Stimulated activated effector memory CD8-positive, alpha-beta T cell treated with anti-CD3 and anti-CD28 coated beads, Interleukin-12 subunit alpha, Interleukin-12 subunit beta, amount 100 ng/mL, for 72 hours (primary cell): ENCODE measurements around the gene CCDC33.

Source experiments
- ATAC-seq: fragments of 150-1000 bp; cut with Tn5 transposase; 2 replicates; pipeline ENCODE4 v1.10.0; 2021
- DNase-seq, 2 donors: peaks; one replicate each; pipeline ENCODE4 v3.0.0; 2021 to 2022; ENCODE audit warnings: low spot score in 2 of 2
- H3K27ac Mint-ChIP-seq: one replicate; pipeline ENCODE4 v1.8.0; 2022; ENCODE audit warnings: mild to moderate bottlenecking, mixed read lengths
- H3K36me3 Mint-ChIP-seq: one replicate; pipeline ENCODE4 v1.8.0; 2022; ENCODE audit warnings: mild to moderate bottlenecking, mixed read lengths
- H3K4me1 Mint-ChIP-seq: one replicate; pipeline ENCODE4 v1.8.0; 2022; ENCODE audit warnings: mixed read lengths
- H3K4me3 Mint-ChIP-seq: one replicate; pipeline ENCODE4 v1.8.0; 2022; ENCODE audit warnings: mild to moderate bottlenecking, mixed read lengths
- H3K9me3 Mint-ChIP-seq: one replicate; pipeline ENCODE4 v1.8.0; 2022; ENCODE audit warnings: mixed read lengths

The CCDC33 gene

DNA sequence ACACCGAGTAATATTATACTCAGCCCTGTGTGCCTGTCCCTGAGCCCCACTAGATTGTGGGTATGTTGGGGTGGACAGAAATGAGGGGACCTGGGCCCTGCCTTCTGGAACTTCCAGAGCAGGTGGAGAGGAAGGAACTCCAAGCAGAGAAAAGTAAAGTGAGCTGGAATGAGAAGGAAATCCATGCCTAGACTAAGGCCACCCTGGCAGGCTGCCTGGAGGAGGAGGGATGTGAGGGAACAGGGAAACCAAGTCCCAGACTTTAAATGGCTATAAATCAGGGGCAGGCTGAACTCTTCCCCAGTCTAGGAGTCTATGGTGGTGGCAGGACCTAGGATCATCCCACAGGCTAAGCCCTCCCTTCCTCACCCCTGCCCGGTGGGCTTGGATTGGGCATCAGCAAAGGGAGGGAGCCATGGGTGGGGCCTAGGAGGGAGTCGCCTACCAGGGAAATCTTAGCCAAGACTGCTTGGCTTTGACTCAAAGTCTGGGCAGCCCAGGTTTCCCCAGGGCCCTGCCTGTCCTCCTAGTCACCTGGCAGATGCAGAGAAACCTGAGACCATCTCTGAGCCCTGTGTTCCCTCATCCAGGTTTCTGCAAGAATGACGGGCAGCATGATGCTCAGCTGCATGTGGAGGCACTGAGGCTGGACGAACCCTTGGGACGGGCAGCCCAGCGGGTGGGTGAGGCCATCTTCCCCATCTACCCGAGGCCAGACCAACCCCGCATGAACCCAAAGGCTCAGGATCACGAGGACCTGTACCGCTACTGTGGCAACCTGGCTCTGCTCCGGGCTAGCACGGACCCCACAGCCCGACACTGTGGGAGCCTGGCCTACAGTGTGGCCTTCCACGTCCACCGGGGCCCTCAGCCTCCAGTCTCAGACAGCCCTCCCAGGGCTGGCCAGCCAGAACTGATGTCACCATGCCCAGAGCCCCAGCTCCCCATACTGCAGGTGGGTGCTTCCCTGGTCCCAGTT, 17.9 kb upstream of the CCDC33 start:
- Mint-ChIP-seq H3K27ac (no peak overlapping the region), H3K36me3 (no peaks in the 10 kb centered on the region), H3K9me3 (no peaks in the 10 kb centered on the region), H3K4me3 (no peak overlapping the region), H3K4me1 (no peaks in the 10 kb centered on the region)
- DNase-seq = no peak
- ATAC-seq = no peak

GRCh38 chr15:74220475-74221248, 15.5 kb upstream of the CCDC33 start:
- no peak overlapping the region for H3K4me3 Mint-ChIP-seq
- ATAC-seq (no peak), DNase-seq (no peak)
- H3K27ac Mint-ChIP-seq = no peak overlapping the region
- H3K4me1 Mint-ChIP-seq = no peaks in the 10 kb centered on the region
- no peaks in the 10 kb centered on the region for H3K9me3 Mint-ChIP-seq
- H3K36me3 Mint-ChIP-seq = no peaks in the 10 kb centered on the region

DNA sequence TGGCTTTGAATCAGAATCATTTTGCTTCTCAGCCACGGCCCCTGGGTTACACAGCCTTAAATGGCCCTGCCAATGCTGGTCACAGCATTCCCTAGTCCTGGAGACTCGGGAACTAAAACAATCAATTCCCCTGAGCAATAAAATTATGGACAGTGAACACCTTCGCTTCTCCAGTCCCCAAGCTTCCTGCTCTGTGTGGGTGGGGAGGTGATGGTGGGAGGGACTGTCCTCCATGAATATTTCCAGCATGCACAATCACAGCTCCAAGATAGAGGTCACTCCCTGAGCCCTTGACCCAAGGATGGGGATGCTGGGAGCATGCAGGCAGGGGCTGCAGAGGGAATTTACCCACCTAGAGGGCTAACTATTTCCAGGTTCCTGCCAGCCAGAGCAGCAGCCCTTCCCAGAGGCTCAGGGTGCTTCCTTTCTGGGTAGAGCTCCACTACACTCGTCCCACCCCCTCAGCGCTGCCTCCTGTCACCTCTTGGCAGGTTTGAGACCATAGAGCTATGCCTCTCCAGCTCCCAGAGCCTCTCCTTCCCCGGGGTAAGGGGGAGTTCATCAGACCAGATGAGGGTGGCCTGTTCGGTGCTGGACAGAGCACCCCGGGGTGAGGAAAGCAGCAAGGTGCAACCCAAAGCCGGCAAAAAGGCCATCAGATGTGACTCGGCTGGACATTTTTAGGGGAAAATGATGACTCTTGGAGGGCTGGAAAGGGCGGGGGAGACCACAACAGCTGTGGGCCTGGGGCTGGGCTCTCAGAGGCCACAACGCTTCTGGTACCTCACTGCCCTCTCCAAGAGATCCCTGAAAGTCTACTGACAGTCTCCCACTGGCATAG, 14.5 kb upstream of the CCDC33 start:
- ATAC-seq (no peak), DNase-seq (no peak)
- no peaks in the 10 kb centered on the region for H3K9me3 Mint-ChIP-seq
- no peaks in the 10 kb centered on the region for H3K36me3 Mint-ChIP-seq
- no peak overlapping the region for H3K4me3 Mint-ChIP-seq
- H3K27ac Mint-ChIP-seq = no peak overlapping the region
- H3K4me1 Mint-ChIP-seq = no peaks in the 10 kb centered on the region

- H3K36me3 Mint-ChIP-seq = no peaks in the 10 kb centered on the region
- ATAC-seq = no peak
- no peak for DNase-seq
- H3K9me3 Mint-ChIP-seq = no peaks in the 10 kb centered on the region
- no peak overlapping the region for H3K4me3 Mint-ChIP-seq
- H3K4me1 Mint-ChIP-seq = no peaks in the 10 kb centered on the region
- no peak overlapping the region for H3K27ac Mint-ChIP-seq
These were observed 13.6 kb upstream of the CCDC33 start for GRCh38 chr15:74222240-74223119.

DNA sequence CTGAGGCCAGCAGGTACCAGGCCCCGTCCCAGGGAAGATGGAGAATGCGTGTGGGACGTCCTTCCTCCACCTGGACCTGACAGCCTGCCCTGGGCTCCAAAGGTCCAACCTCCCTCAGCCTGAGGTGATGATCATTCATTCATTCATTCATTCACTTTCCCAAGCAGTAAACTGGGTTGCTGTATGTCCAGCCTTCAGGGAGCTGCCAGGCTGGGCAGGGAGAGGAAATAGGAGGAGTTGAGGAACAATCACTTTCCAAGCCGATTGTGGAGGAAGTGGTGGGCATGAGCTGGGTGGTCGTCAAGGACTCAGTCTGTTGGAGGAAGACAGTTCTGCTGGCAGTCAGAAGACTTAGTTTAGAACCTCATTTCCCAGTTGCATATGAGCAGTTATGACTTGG, 10.2 kb upstream of the CCDC33 start:
- Mint-ChIP-seq H3K9me3 (no peaks in the 10 kb centered on the region), H3K4me1 (no peaks in the 10 kb centered on the region), H3K27ac (no peak overlapping the region), H3K4me3 (no peak overlapping the region), H3K36me3 (no peaks in the 10 kb centered on the region)
- ATAC-seq (no peak), DNase-seq (no peak)

DNA sequence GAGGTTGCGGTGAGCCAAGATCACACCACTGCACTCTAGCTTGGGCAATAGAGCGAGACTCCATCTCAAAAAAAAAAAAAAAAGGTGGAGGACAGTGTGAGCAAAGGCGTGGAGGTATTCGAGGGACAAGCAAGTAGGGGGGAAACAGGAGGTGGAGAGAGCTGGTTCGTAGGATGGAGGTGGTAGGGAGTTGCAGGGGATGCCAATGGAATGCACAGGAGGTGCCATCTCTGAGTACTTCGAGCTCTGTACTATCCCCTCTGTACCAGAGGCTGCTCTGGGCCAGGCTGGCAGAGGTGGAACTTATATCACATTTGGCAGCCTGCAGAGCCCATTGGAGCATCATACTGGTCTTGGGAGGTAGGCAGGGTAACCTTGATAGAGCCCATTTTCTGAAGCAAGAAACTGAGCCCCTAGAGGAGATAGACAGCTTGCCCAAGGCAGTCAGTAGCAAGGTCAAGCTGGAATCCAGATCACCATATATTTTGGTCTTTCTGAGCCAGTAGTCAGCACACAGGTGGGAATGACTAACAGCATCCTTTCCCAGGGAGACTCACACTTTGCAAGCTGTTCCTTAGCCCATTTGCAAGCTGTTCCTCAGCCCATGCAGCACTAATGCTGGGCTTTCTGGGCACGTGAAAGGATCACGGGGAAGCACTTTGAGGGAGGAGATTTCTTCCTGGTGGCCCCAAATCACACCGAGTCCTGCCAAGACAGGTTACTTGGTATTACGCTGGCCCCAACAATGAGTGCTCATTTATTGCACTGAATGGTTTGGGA, 9.2 kb upstream of the CCDC33 start:
- DNase-seq = no peak
- Mint-ChIP-seq H3K9me3 (no peaks in the 10 kb centered on the region), H3K36me3 (no peaks in the 10 kb centered on the region), H3K4me3 (no peak overlapping the region), H3K4me1 (no peaks in the 10 kb centered on the region), H3K27ac (no peak overlapping the region)
- ATAC-seq = no peak

DNA sequence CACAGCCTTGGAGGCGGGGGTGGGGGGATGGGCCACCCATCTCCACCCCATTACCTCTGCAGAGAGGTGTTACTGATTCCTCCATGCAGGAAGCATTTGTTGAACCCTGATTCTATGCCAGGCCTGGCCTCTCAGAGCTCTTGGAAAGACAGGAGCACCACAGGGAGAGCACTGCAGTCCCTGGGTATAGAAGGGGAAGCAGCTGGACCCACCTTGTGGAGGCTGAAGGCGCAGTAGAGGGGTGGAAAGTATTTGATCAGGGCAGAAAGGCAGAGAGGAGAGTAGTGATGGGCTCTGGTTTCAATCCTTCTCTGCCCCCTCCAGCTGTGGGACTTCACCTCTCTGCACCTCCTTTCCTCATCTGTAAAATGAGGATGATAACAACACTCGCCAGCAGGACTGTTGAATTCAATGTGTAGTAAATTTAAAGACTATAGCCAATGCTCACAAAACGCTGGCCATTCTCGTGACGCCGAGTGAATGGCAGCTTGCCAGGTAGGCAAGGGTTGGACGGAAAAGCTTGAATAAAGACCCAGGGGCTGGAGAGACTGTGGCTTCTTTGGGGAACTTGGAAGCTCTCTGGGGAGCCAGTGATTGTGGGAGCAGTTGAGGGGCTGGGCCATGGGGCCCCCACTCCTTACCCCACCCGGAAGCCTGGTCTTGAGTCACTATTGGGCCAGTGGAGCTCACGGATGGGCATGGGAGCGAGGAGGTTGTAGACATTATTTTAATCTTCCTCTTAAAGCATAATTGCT, 8.0 kb upstream of the CCDC33 start:
- Mint-ChIP-seq H3K9me3 (no peaks in the 10 kb centered on the region), H3K4me3 (no peak overlapping the region), H3K4me1 (no peaks in the 10 kb centered on the region), H3K36me3 (no peaks in the 10 kb centered on the region), H3K27ac (no peak overlapping the region)
- ATAC-seq = no peak
- DNase-seq = no peak

DNA sequence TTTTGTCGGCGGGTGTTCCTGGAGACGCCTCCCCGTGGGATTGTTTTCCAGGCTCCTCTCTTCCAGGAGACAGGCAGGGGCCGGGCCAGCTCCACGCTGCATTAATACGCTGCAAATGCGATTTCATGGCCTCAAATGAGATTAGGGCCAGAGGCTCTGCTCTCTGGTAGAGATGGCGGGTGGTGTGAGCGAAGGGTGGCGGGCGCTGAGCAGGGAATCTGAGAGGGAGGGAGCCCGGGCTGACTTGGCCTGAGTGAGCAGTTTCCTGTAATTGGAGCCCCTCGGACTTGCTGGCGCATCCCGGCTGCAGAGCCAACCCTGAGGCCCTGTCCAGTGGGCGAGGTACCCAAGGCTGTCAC, 7.4 kb upstream of the CCDC33 start:
- H3K4me1 Mint-ChIP-seq = no peaks in the 10 kb centered on the region
- H3K27ac Mint-ChIP-seq = no peak overlapping the region
- no peak for DNase-seq
- H3K36me3 Mint-ChIP-seq = no peaks in the 10 kb centered on the region
- H3K9me3 Mint-ChIP-seq = no peaks in the 10 kb centered on the region
- ATAC-seq = no peak
- H3K4me3 Mint-ChIP-seq = no peak overlapping the region

DNA sequence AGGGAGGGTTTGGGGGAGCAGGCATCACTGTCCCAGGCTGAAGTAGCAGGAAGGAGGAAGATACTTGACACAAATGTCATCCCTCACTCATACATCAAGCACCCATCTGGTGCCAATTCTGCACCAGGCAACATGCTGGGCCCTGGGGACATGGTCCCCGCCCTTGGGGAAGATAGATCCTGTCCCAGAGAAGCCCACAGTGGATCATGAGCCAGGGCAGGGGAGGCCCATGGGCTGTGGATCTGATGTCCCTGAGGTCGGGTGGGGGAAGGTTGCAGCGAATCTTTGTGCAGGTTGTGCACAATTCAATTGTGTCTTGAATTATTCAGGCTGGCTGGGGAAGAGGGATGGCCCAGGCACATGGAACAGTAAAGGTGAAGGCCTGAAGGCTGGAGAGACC, 6.4 kb upstream of the CCDC33 start:
- H3K36me3 Mint-ChIP-seq = no peaks in the 10 kb centered on the region
- H3K9me3 Mint-ChIP-seq = no peaks in the 10 kb centered on the region
- no peaks in the 10 kb centered on the region for H3K4me1 Mint-ChIP-seq
- no peak overlapping the region for H3K27ac Mint-ChIP-seq
- H3K4me3 Mint-ChIP-seq = no peak overlapping the region
- DNase-seq (no peak), ATAC-seq (no peak)

DNA sequence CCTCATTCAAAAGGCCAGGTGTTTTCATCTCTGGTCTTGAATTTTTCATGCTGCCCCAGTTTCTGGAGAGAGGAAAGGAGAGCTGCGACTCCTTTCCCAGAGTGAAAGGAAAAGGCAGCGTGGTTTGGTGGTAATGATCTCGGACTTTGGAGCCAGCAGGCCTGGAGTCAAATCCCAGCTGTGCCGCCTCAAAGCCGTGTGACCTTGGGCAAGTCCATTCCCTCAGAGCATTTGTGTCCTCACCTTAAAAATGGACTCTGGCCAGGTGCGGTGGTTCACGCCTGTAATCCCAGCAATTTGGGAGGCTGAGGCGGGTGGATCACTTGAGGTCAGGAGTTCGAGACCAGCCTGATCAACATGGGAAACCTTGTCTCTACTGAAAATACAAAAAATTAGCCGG, 4.7 kb upstream of the CCDC33 start:
- no peaks in the 10 kb centered on the region for H3K36me3 Mint-ChIP-seq
- no peaks in the 10 kb centered on the region for H3K4me1 Mint-ChIP-seq
- ATAC-seq (no peak), DNase-seq (no peak)
- H3K4me3 Mint-ChIP-seq = no peak overlapping the region
- no peak overlapping the region for H3K27ac Mint-ChIP-seq
- H3K9me3 Mint-ChIP-seq = no peaks in the 10 kb centered on the region

GRCh38 chr15:74233373-74233772, 2.8 kb upstream of the CCDC33 start:
- no peak overlapping the region for H3K4me3 Mint-ChIP-seq
- H3K36me3 Mint-ChIP-seq = no peaks in the 10 kb centered on the region
- no peaks in the 10 kb centered on the region for H3K9me3 Mint-ChIP-seq
- no peak for DNase-seq
- H3K4me1 Mint-ChIP-seq = no peaks in the 10 kb centered on the region
- H3K27ac Mint-ChIP-seq = no peak overlapping the region
- ATAC-seq = no peak

- H3K4me3 Mint-ChIP-seq = no peak overlapping the region
- DNase-seq = no peak
- ATAC-seq = peak; percentile 5
- H3K27ac Mint-ChIP-seq = no peak overlapping the region
- H3K36me3 Mint-ChIP-seq = no peaks in the 10 kb centered on the region
- no peaks in the 10 kb centered on the region for H3K9me3 Mint-ChIP-seq
- H3K4me1 Mint-ChIP-seq = no peaks in the 10 kb centered on the region
These were observed 2.1 kb upstream of the CCDC33 start for GRCh38 chr15:74233851-74234597.

DNA sequence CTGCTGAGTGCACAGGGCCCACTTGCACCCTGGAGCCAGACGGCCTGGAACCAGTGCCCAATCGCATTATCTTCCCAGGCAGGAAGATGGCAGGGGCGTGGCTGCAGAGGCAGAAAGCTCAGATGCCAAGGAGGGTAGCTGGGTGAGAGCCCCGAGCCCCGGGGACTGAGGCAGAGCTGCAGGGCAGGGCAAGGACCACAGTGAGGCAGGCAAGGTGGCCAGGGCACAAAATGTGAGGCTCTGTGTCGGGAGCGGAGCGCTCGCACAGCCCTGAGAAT, 1.6 kb upstream of the CCDC33 start:
- no peak overlapping the region for H3K27ac Mint-ChIP-seq
- no peak overlapping the region for H3K4me3 Mint-ChIP-seq
- H3K36me3 Mint-ChIP-seq = no peaks in the 10 kb centered on the region
- H3K4me1 Mint-ChIP-seq = no peaks in the 10 kb centered on the region
- no peaks in the 10 kb centered on the region for H3K9me3 Mint-ChIP-seq
- ATAC-seq = no peak
- no peak for DNase-seq
